ENCODE data around the gene CNTN4.

Gene CNTN4

GRCh38 chr3:2774481-2775249 is 676.0 kb downstream of the CNTN4 start:
- Histone ChIP-seq H3K4me3 (no peak overlapping the region), H3K27ac (no peak overlapping the region)
- no peak for DNase-seq (ENCODE audit: low spot score)
- no peak for TF ChIP-seq CTCF (IDR thresholded peaks at IDR 0.05)

DNA sequence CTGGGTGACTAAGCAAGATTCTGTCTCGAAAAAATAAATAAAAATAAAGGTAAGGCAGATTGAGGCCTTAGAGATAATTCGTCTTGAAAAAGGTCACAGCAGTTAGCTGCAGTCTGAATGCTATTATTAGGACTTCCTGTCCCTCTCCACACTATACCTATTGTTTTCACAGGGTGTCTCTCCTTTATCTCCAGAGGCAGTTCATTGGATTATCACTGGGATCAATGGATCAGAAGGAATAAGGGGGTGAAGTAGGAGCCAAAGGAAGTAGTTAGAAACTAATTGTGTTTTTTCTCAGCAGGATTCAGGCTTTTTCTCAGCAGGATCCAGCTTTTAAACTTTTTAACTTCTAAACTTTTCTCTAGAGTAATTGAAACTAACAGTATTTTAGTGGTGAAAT is 684.6 kb downstream of the CNTN4 start:
- no peak overlapping the region for H3K27ac ChIP-seq
- no peak for TF ChIP-seq CTCF (IDR thresholded peaks at IDR 0.05)
- H3K4me3 ChIP-seq: no peak overlapping the region
- no peak for DNase-seq (ENCODE audit: low spot score)

- no peak for DNase-seq (ENCODE audit: low spot score)
- TF ChIP-seq CTCF (IDR thresholded peaks at IDR 0.05): no peak
- Histone ChIP-seq H3K4me3 (no peak overlapping the region), H3K27ac (no peak overlapping the region)
Observed at GRCh38 chr3:2784627-2785026, 686.0 kb downstream of the CNTN4 start.

DNA sequence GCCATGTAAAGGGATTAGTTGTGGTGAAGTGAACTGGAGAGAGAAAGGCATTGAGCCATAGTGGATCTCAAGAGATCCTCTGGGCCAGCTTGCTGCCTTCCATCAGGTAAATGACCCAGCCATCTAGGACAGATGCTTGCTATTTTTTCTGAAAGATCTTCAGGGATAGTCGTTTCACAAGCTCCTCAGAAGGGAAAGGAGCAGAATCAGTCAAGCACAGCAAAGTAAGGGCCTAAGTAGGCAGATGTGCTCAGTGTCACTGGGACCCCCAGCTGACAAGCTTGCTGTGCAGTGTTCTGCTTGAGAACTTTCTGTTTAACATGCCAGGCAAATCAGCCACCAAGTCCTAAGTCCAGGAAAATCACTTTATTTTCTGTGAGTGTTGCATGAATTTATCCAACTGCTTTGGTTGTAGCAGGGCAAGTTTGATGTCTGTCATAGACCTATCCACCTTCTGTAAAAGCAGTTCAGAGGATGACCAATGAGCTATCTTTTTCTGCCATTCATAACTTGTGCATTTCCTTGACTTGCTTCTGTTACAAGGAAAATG is 691.7 kb downstream of the CNTN4 start:
- DNase-seq (ENCODE audit: low spot score): no peak
- Histone ChIP-seq H3K27ac (no peak overlapping the region), H3K4me3 (no peak overlapping the region)
- TF ChIP-seq CTCF (IDR thresholded peaks at IDR 0.05): no peak

DNA sequence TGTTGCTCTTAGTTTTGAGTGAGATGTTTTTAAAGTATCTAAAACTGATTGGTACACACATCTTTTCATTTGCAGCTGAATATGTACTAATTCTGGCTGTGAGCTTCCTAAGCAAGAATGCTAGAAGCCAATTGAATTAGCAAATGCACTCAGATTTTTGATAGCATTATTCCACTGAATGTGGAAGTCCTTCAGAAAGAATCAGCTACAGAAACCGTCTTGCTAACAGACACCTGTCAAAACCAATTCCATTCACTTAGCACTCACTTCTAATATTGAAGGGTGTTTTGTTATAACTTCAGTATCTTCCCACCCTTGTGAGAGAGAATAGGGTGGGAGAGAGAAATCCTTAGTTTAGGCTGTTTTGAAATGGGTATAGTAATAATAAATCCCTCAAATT is 693.8 kb downstream of the CNTN4 start:
- TF ChIP-seq CTCF (IDR thresholded peaks at IDR 0.05): no peak
- no peak overlapping the region for H3K4me3 ChIP-seq

GRCh38 chr3:2793987-2794386 is 695.3 kb downstream of the CNTN4 start:
- Histone ChIP-seq H3K4me3 (no peak overlapping the region), H3K27ac (no peak overlapping the region)
- no peak for DNase-seq (ENCODE audit: low spot score)
- no peak for TF ChIP-seq CTCF (IDR thresholded peaks at IDR 0.05)

More for the DNA sequence above, 693.8 kb downstream of the CNTN4 start:
- DNase-seq (ENCODE audit: low spot score): no peak
- no peak overlapping the region for H3K27ac ChIP-seq

DNA sequence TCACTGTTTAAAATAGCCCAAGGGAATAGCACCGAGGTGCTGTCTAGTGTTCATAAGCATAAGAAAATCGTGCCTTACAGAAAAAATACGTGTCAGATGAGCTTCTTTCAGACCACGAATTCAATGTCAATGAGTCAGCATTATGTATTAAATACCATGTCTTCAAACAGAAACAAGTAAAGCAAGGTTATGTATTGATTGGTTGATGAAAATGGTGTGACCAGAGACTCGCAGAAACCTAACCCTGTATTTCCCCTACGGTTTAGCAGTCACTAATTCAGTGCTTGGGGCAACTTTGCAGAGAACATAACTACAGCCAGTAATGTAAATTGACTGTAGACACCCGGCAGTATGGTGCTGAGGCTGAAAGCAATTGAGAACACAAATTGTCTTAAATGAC is 703.8 kb downstream of the CNTN4 start:
- DNase-seq (ENCODE audit: low spot score): no peak

More for the DNA sequence above, 703.8 kb downstream of the CNTN4 start:
- no peak for TF ChIP-seq CTCF (IDR thresholded peaks at IDR 0.05)
- H3K27ac ChIP-seq: no peak overlapping the region
- no peak overlapping the region for H3K4me3 ChIP-seq

All from coronary artery (tissue), 2 donors.